Subcutaneous abdominal adipose tissue (tissue), 5 donors: ENCODE results near the gene RGS3.
A peak's percentile ranks its signal among the peaks of the same experiment; 100 is the strongest.

Experiments used
- H3K27ac ChIP-seq: one replicate; pipeline ENCODE4 v1.7.0; 2013; ENCODE audit warnings: low read depth, mild to moderate bottlenecking, inconsistent platforms, low read length, moderate library complexity
- H3K27me3 ChIP-seq, 5 donors: one replicate each; pipeline ENCODE4 v1.7.0; 2013; ENCODE audit warnings: low read length in 5 of 5, inconsistent platforms in 1 of 5; ENCODE audit not compliant: control insufficient read depth in 5 of 5, insufficient read depth in 4 of 5
- H3K36me3 ChIP-seq, 5 donors: one replicate each; pipeline ENCODE4 v1.7.0; 2013; ENCODE audit warnings: low read length in 5 of 5; ENCODE audit not compliant: control insufficient read depth in 5 of 5, insufficient read depth in 5 of 5
- H3K4me1 ChIP-seq, 5 donors: one replicate each; pipeline ENCODE4 v1.7.0; 2013; ENCODE audit warnings: low read length in 5 of 5, mild to moderate bottlenecking in 3 of 5, moderate library complexity in 1 of 5; ENCODE audit not compliant: control insufficient read depth in 5 of 5, insufficient read depth in 5 of 5
- H3K4me3 ChIP-seq, 5 donors: one replicate each; pipeline ENCODE4 v1.7.0; 2013; ENCODE audit warnings: low read length in 5 of 5, low read depth in 1 of 5
- H3K9ac ChIP-seq, 5 donors: one replicate each; pipeline ENCODE4 v1.7.0; 2013; ENCODE audit warnings: low read length in 5 of 5, mild to moderate bottlenecking in 4 of 5, moderate library complexity in 3 of 5
- H3K9me3 ChIP-seq, 5 donors: one replicate each; pipeline ENCODE4 v1.7.0; 2013; ENCODE audit warnings: low read length in 5 of 5; ENCODE audit not compliant: control insufficient read depth in 5 of 5
- donor health status: healthy.
- donor health status: healthy.
- donor health status: healthy.
- donor health status: healthy.
- donor health status: healthy.

RGS3 gene

GRCh38 chr9:113524468-113524867, 60.9 kb downstream of the RGS3 start:
- H3K4me3 ChIP-seq: no peak overlapping the region
- H3K36me3 ChIP-seq: peaks cover 0 to 32% (median 20%) of the 10 kb centered on the region in 5 donors
- H3K9ac ChIP-seq: peak overlapping the region in 1 of 5 donors; percentile 25
- H3K27ac ChIP-seq: peak overlapping the region; percentile 60
- H3K9me3 ChIP-seq: no peaks in the 10 kb centered on the region
- H3K4me1 ChIP-seq: peaks cover 23 to 70% (median 41%) of the 10 kb centered on the region in 5 donors
- no peaks in the 10 kb centered on the region for H3K27me3 ChIP-seq

- Histone ChIP-seq H3K4me1 (peaks cover 23 to 64% (median 41%) of the 10 kb centered on the region in 5 donors), H3K27me3 (no peaks in the 10 kb centered on the region), H3K27ac (peak overlapping the region; percentile 60), H3K36me3 (peaks cover 0 to 32% (median 26%) of the 10 kb centered on the region in 5 donors), H3K9ac (no peak overlapping the region), H3K4me3 (no peak overlapping the region), H3K9me3 (no peaks in the 10 kb centered on the region)
These were observed 61.7 kb downstream of the RGS3 start for GRCh38 chr9:113525205-113525604.

- H3K36me3 ChIP-seq: peaks cover 0 to 33% (median 26%) of the 10 kb centered on the region in 5 donors
- H3K27me3 ChIP-seq: no peaks in the 10 kb centered on the region
- H3K4me3 ChIP-seq: no peak overlapping the region
- H3K9me3 ChIP-seq: no peaks in the 10 kb centered on the region
- no peak overlapping the region for H3K9ac ChIP-seq
- H3K27ac ChIP-seq: peak overlapping the region; percentile 60
- H3K4me1 ChIP-seq: peaks cover 23 to 66% (median 41%) of the 10 kb centered on the region in 5 donors
These were observed 62.3 kb downstream of the RGS3 start for GRCh38 chr9:113525831-113526230.

GRCh38 chr9:113526231-113526746, 62.8 kb downstream of the RGS3 start:
- Histone ChIP-seq H3K9ac (no peak overlapping the region), H3K4me1 (peaks cover 23 to 62% (median 41%) of the 10 kb centered on the region in 5 donors), H3K4me3 (no peak overlapping the region), H3K27me3 (no peaks in the 10 kb centered on the region), H3K27ac (no peak overlapping the region), H3K36me3 (peaks cover 0 to 36% (median 28%) of the 10 kb centered on the region in 5 donors), H3K9me3 (no peaks in the 10 kb centered on the region)

GRCh38 chr9:113526841-113527240, 63.3 kb downstream of the RGS3 start:
- peaks cover 23 to 61% (median 41%) of the 10 kb centered on the region in 5 donors for H3K4me1 ChIP-seq
- H3K9me3 ChIP-seq: no peaks in the 10 kb centered on the region
- no peak overlapping the region for H3K9ac ChIP-seq
- H3K27ac ChIP-seq: no peak overlapping the region
- H3K27me3 ChIP-seq: no peaks in the 10 kb centered on the region
- peaks cover 0 to 38% (median 28%) of the 10 kb centered on the region in 5 donors for H3K36me3 ChIP-seq
- H3K4me3 ChIP-seq: no peak overlapping the region

- Histone ChIP-seq H3K27ac (no peak overlapping the region), H3K9me3 (no peaks in the 10 kb centered on the region), H3K4me1 (peaks cover 18 to 48% (median 31%) of the 10 kb centered on the region in 5 donors), H3K9ac (no peak overlapping the region), H3K36me3 (peaks cover 0 to 40% (median 21%) of the 10 kb centered on the region in 5 donors), H3K4me3 (no peak overlapping the region), H3K27me3 (no peaks in the 10 kb centered on the region)
These were observed 64.6 kb downstream of the RGS3 start for GRCh38 chr9:113528088-113528487.

- H3K27me3 ChIP-seq: no peaks in the 10 kb centered on the region
- peaks cover 14 to 42% (median 24%) of the 10 kb centered on the region in 5 donors for H3K4me1 ChIP-seq
- no peak overlapping the region for H3K27ac ChIP-seq
- no peaks in the 10 kb centered on the region for H3K9me3 ChIP-seq
- no peak overlapping the region for H3K9ac ChIP-seq
- peaks cover 0 to 41% (median 16%) of the 10 kb centered on the region in 5 donors for H3K36me3 ChIP-seq
- no peak overlapping the region for H3K4me3 ChIP-seq
These were observed 65.3 kb downstream of the RGS3 start for GRCh38 chr9:113528811-113529210.

- H3K27me3 ChIP-seq: no peaks in the 10 kb centered on the region
- H3K9ac ChIP-seq: no peak overlapping the region
- no peak overlapping the region for H3K27ac ChIP-seq
- peaks cover 0 to 43% (median 12%) of the 10 kb centered on the region in 5 donors for H3K36me3 ChIP-seq
- H3K9me3 ChIP-seq: no peaks in the 10 kb centered on the region
- H3K4me1 ChIP-seq: peaks cover 8 to 38% (median 17%) of the 10 kb centered on the region in 5 donors
- H3K4me3 ChIP-seq: no peak overlapping the region
These were observed 65.9 kb downstream of the RGS3 start for GRCh38 chr9:113529336-113530009.

GRCh38 chr9:113530022-113530635, 66.6 kb downstream of the RGS3 start:
- peaks cover 2 to 32% (median 12%) of the 10 kb centered on the region in 5 donors for H3K4me1 ChIP-seq
- no peak overlapping the region for H3K4me3 ChIP-seq
- no peaks in the 10 kb centered on the region for H3K9me3 ChIP-seq
- H3K27me3 ChIP-seq: no peaks in the 10 kb centered on the region
- no peak overlapping the region for H3K9ac ChIP-seq
- no peak overlapping the region for H3K27ac ChIP-seq
- H3K36me3 ChIP-seq: peaks cover 0 to 43% (median 12%) of the 10 kb centered on the region in 5 donors

GRCh38 chr9:113530942-113531341, 67.4 kb downstream of the RGS3 start:
- no peaks in the 10 kb centered on the region for H3K9me3 ChIP-seq
- H3K4me3 ChIP-seq: no peak overlapping the region
- peaks cover 0 to 27% (median 11%) of the 10 kb centered on the region in 5 donors for H3K4me1 ChIP-seq

More at GRCh38 chr9:113530942-113531341, 67.4 kb downstream of the RGS3 start:
- Histone ChIP-seq H3K9ac (no peak overlapping the region), H3K27me3 (no peaks in the 10 kb centered on the region), H3K36me3 (peaks cover 0 to 43% (median 13%) of the 10 kb centered on the region in 5 donors), H3K27ac (no peak overlapping the region)
